Mucosa of descending colon (tissue), 3 donors: Measurements from ENCODE around the gene IL7R. TPM values are rescaled to one million over a fixed set of nuclear protein-coding genes. Genes with fewer than 3 reads are reported as not detected.

Experiments
- ATAC-seq: fragments of 200-7000 bp; cut with Tn5 transposase; one replicate; pipeline ENCODE4 v1.9.1; 2020; ENCODE audit warnings: mild to moderate bottlenecking, moderate library complexity
- DNase-seq, 3 donors: peaks; one replicate each; pipeline ENCODE4 v3.0.0-alpha.2; 2020
- H3K36me3 ChIP-seq: fragments of 200-600 bp; one replicate; pipeline ENCODE4 v1.8.0; 2021; ENCODE audit warnings: low read depth, mild to moderate bottlenecking
- H3K4me1 ChIP-seq: fragments of 200-600 bp; one replicate; pipeline ENCODE4 v1.8.0; 2021; ENCODE audit warnings: low read depth, mild to moderate bottlenecking
- H3K4me3 ChIP-seq: fragments of 200-600 bp; one replicate; pipeline ENCODE4 v1.8.0; 2021; ENCODE audit warnings: mild to moderate bottlenecking
- H3K9me3 ChIP-seq: fragments of 200-600 bp; one replicate; pipeline ENCODE4 v1.8.0; 2021; ENCODE audit warnings: mild to moderate bottlenecking
- intact Hi-C, 2 donors: fragments of 100-400 bp; cut with DNase I in 1 of 2; cut with micrococcal nuclease in 1 of 2; formaldehyde crosslinking; loops; one replicate each; pipeline versions ENCODE4 v1.11.0 to v1.11.1; 2022; cut with DNase I, micrococcal nuclease
- total RNA-seq, 3 donors: library from RNA; stranded (reverse); fragmentation: NEBNext Ultra II Directional in 2 of 3; extraction: Animal tissue kit (Norgen Biotek cat#: 25700) in 2 of 3; gene quantifications; one replicate each; pipeline versions ENCODE4 v1.2.1 to v1.2.4, GENCODE V29; 2021 to 2023
- TF ChIP-seq, protein P1 (sequence below): fragments of 200-600 bp; IDR thresholded peaks from one replicate; pipeline ENCODE4 v1.8.0; 2022; ENCODE audit warnings: antibody characterized with exemption, mild to moderate bottlenecking
- donor health status: DM: no; HTN: no; CAD: no; lungs with moderate emphysema.
- donor health status: DM: no; HTN: no; CAD: no.
- donor health status: DM: no; HTN: yes; CAD: no.

Gene IL7R
- total RNA-seq, 3 donors from 2014 or later = 6.6 to 16.9 (median 10.4) TPM

DNA sequence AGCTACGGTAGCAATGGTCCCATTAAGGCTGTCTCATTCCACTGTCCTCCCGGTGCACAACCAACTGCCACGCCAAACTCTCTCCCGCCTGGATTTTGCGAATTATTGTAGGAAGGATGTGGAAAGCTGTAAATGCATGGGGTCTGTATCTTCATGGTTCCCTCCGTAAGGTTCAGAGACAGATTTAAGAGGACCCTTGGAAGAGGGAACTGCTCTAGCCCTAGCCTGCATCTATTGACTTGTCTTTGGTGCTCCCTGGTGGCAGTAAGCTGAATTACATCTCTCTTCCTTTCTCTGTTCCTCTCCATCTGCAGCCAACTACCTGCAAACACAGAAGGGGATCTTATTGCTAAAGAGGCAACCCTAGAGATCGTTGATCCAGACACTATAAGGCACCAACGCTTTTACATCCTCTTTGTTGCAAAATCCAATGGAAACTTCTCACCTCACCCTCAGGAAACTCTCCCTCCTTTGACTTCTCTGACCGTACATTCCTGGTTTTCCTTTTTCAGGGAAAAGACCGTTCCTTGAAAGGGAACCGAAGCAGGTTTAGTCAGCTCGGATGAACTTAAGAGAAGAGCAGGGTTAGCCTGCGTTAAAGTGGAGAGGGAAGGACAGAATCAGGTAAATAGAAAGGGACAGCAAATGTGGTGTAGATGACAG lies 69.8 kb downstream of the IL7R start:
- Histone ChIP-seq H3K36me3 (no peaks in the 10 kb centered on the region), H3K4me1 (no peaks in the 10 kb centered on the region), H3K9me3 (no peaks in the 10 kb centered on the region), H3K4me3 (no peak overlapping the region)
- DNase-seq = peak in 1 of 3 donors; percentile 77
- TF ChIP-seq, protein P1, sequence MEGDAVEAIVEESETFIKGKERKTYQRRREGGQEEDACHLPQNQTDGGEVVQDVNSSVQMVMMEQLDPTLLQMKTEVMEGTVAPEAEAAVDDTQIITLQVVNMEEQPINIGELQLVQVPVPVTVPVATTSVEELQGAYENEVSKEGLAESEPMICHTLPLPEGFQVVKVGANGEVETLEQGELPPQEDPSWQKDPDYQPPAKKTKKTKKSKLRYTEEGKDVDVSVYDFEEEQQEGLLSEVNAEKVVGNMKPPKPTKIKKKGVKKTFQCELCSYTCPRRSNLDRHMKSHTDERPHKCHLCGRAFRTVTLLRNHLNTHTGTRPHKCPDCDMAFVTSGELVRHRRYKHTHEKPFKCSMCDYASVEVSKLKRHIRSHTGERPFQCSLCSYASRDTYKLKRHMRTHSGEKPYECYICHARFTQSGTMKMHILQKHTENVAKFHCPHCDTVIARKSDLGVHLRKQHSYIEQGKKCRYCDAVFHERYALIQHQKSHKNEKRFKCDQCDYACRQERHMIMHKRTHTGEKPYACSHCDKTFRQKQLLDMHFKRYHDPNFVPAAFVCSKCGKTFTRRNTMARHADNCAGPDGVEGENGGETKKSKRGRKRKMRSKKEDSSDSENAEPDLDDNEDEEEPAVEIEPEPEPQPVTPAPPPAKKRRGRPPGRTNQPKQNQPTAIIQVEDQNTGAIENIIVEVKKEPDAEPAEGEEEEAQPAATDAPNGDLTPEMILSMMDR = peak; percentile 45
- ATAC-seq = peak; percentile 68
- intact Hi-C loops = loop anchor here (5.0 to 10.0 kb wide), 2 partner anchors 149 to 842 kb away; no protein-coding TSS in a partner anchor

Other genes with a start within 250 kb of the IL7R start
- 1 to 10 TPM; 3.7 to 6.9 (median 4.2) TPM for gene SPEF2, start 239.0 kb upstream of the IL7R start, total RNA-seq
- gene CAPSL, start 81.7 kb downstream of the IL7R start, total RNA-seq = not detected
- not detected for gene UGT3A1, start 134.5 kb downstream of the IL7R start, total RNA-seq
- under 1 TPM in 1 of 3 donors, not detected in 2; 0.47 TPM for gene UGT3A2, start 210.0 kb downstream of the IL7R start, total RNA-seq